Gastroesophageal sphincter (tissue), 3 donors: ENCODE results near the gene STXBP6.

Experiments used
- CTCF ChIP-seq, 4 experiments: fragments of 200-600 bp in 2 of 4; fragments of 450-650 bp in 2 of 4; sonication (generic) in 1 of 4; IDR thresholded peaks; one replicate each; pipeline ENCODE4 v1.5.1; 2017 to 2019; ENCODE audit warnings: antibody characterized with exemption in 4 of 4, mild to moderate bottlenecking in 2 of 4, moderate library complexity in 2 of 4
- EP300 ChIP-seq: sonication (generic); formaldehyde crosslinking; IDR thresholded peaks from one replicate; pipeline ENCODE4 v1.6.1; 2017; ENCODE audit warnings: antibody characterized with exemption, mild to moderate bottlenecking
- POLR2A ChIP-seq, 2 donors: fragments of 450-650 bp; IDR thresholded peaks; one replicate each; pipeline ENCODE4 v1.6.1; 2017; ENCODE audit warnings: antibody characterized with exemption in 2 of 2, mild to moderate bottlenecking in 2 of 2, moderate library complexity in 1 of 2
- POLR2AphosphoS5 ChIP-seq: sonication (generic); formaldehyde crosslinking; IDR thresholded peaks from one replicate; pipeline ENCODE4 v1.6.1; 2017; ENCODE audit warnings: antibody characterized with exemption

DNA sequence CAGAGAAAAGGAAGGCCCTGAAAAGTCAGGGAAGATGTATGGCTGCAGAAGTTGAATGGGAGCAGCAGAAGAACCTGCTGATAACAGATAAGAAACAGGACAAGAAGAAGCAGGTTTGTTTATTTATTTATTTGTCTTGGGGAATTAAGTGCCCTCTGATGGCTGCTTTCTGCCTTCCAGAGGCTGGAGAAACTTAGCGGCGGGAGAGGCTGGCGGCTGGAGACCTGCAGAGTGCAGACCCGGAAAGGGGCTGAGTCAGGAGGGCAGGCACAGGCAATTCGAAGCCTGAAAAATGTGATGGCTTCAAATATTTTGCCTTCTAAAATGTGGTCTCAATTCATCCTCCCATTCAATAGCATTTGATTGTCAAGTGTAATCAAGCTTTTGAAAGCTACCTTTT, 247.7 kb downstream of the STXBP6 start:
- TF ChIP-seq POLR2AphosphoS5 (no peak), CTCF (IDR thresholded peaks at IDR 0.05) (no peak), POLR2A (IDR thresholded peaks at IDR 0.05) (no peak), EP300 (no peak)
